SK-N-MC (cell line): Measurements from ENCODE around the gene SSX2IP.

Source experiments
- EZH2 ChIP-seq: fragments of 200-600 bp; sonication (generic); IDR thresholded peaks from one replicate; pipeline ENCODE4 v1.6.1; 2017; ENCODE audit warnings: antibody characterized with exemption
- POLR2AphosphoS5 ChIP-seq: IDR thresholded peaks from 2 replicates; pipeline ENCODE4 v1.6.1; 2012; ENCODE audit warnings: mild to moderate bottlenecking, low read depth, low read length, borderline replicate concordance

- TF ChIP-seq EZH2 (no peak), POLR2AphosphoS5 (no peak)
Measured at GRCh38 chr1:84632673-84633434, 57.4 kb downstream of the SSX2IP start.
